NCI-H1694 (cell line): ENCODE measurements around the gene CFB.
"Not testable (repeated sequence)": the region's sequence is repeated elsewhere in the genome, so short reads cannot be mapped to it uniquely, and the experiment has no call there.

ENCODE experiments used
- DNase-seq: peaks from one replicate; lab custom pipeline; 2025; lab: John Stamatoyannopoulos, UW

The CFB gene

DNA sequence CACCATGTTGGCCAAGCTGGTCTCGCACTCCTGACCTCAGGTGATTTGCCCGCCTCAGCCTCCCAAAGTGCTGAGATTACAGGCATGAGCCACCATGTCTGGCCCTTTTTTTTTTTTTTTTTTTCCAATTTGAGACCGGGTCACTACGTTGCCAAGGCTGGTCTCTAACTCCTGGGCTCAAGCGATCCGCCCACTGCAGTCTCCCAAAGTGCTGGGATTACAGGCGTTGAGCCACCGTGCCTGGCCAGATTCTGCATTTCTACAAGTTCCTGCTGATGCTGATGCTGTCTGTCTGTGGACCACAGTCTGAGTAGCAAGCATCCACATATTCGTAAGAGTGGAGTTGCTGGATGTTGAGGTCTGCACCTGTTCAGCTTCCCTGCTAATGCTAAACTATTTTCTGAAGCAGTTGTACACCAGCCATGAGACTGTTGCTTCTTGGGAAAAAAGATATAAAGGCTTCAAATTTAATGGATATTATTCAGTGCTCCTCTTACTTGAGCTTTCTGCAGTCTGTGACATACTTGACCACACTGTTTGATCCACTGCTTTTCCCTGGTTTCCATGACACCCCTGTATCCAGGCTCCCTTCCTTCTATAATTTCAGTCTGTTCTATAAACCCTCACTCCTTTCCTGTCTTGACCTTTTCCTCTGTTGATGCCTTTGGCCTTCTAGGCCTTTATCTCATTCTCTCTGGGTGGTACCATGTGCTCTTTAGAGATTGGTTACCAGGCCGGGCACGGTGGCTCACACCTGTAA lies 33.9 kb upstream of the CFB start:
- no peak for DNase-seq

- DNase-seq, result no peak
These were observed 30.5 kb upstream of the CFB start for GRCh38 chr6:31915351-31915750.

DNA sequence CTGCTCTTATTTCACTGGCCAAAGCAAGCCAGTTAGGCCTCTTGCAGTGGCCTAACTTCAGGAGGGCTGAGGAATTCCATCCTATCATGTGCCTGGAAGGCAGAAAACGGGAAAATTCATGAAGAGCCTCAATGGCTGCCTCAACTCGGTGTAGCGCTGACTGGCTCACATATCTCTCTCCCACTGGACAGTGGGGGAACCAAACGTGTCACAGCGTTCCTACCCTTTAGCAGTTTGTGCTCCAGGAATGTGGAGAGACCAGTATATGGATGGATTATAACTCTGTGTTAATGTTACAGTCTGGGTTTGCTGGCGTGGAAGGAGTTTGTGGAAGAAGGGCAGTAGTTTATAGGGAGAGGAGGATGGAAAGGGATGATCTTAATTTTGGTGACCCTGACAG lies 30.1 kb upstream of the CFB start:
- no peak for DNase-seq

GRCh38 chr6:31918069-31918720 lies 27.7 kb upstream of the CFB start:
- no peak for DNase-seq

DNA sequence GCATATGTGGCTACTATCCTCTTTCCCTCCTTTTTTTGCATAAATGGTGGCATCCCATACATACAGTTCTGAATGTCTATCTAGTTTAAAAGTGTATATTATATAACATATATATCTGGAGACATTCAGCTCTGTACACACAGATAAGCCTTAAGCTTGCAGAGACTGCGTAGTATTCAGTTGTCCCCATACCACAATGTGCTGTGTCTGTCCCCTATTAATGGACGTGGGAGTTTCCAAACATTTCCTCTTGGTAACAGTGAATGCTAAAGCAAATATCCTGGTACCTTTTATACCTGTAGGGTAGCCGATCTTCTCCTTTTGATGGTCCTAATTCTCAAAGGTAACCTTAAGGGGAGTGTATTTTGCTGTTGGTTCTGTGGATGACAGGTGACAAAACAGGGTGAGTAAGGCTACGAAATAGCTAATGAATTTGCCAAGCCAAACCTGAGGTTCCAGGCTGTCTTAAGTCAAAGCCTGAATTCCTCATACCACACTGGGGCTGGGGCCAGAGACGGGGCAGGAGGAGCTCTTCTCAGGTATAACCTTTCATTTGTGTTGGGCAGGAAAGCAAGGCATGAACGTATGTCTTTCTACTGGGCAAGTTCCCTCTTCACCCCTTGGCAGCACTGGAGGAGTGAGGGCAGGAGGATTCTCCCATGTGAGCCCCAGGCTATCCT lies 26.1 kb upstream of the CFB start:
- DNase-seq, result no peak

DNA sequence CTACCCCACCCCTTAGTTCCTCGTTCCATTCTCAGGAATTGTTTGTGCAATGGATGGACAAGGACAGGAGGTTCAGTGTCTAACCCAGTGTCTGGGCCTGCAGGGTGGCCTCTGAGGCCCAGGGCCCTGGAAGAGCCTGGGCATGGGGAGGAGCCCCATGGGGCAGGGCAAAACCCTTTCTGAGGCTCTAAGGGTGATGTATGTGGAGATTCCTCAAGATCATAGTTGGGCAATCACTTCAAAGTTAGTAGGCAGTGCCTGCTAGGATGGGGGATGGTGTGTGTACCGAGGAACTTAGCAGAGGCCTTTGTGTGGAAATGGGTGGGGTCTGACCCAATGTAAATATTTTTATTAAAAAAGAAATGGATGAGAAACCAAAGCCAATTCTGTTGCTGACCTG lies 25.1 kb upstream of the CFB start:
- DNase-seq, result no peak

DNA sequence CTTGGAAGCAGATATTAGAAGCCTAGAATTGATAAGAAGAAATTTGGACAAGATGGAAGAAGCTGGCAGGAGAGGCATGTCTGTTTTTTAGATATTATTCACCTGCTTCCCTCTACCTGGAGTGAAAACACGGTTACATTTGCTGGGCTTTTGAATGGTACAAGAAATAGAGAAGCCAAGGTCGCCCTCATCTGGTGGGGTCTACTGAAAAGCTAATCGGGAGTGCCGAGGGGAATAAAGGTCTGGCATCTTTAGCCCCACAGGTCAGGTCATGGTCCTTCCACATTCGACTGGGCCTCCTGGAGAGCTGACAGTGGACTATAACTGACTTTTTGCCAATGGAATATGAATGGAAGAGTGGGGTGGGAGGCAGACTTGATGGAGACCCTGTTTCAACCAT lies 23.0 kb upstream of the CFB start:
- no peak for DNase-seq

- no peak for DNase-seq
These were observed 18.5 kb upstream of the CFB start, which contains the start of gene C2 for GRCh38 chr6:31927242-31927862. Gene C2, plus strand, starts transcription at chr6:31927717. Its CDS starts 36 bp downstream, at chr6:31927753.

DNA sequence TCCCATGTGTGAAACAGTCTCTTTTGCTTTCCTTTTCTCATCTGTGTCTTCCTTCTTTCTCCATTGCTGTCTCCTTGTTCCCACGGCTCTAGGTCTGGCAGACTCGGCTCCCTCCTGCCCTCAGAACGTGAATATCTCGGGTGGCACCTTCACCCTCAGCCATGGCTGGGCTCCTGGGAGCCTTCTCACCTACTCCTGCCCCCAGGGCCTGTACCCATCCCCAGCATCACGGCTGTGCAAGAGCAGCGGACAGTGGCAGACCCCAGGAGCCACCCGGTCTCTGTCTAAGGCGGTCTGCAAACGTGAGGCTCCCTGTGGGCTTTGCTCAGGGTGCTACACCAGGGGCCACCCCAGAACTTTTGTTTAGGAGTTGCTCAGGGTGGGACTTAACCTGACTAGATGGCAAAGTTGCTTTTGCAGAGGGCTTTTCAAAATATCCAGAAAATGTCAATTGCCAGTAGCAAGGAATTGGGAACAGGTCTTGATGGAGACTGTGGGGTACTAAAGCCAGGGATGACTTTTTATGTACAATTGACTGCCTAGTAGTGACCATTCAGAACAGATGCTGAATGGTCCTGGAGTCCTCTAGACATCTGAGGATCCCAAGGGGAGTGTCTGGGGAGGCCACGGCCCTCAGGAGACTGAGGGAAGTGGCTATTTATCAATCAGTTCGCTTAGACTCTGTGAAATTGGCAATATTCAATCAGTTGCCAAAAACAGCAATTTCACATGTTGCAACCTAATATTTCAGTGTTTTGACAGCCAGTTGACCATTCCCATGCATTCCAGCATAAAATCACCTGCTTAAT lies 17.8 kb upstream of the CFB start:
- no peak for DNase-seq

GRCh38 chr6:31928672-31928939 lies 17.3 kb upstream of the CFB start:
- DNase-seq, result no peak

DNA sequence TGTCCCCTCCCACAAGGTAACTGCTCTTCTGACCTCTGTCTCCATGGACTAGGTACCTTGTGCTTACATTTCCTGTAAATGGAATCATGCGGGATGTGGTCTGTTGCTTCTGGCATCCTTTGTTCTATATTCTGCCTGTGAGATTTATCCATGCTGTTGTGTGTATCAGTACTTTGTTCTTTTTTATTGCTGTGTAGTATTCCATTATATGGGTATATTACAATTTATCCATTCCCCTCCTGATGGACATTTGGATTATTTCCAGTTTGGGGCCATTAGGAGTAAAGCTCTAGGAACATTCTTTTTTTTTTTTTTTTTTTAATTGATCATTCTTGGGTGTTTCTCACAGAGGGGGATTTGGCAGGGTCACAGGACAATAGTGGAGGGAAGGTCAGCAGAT lies 14.9 kb upstream of the CFB start:
- DNase-seq, result no peak

DNA sequence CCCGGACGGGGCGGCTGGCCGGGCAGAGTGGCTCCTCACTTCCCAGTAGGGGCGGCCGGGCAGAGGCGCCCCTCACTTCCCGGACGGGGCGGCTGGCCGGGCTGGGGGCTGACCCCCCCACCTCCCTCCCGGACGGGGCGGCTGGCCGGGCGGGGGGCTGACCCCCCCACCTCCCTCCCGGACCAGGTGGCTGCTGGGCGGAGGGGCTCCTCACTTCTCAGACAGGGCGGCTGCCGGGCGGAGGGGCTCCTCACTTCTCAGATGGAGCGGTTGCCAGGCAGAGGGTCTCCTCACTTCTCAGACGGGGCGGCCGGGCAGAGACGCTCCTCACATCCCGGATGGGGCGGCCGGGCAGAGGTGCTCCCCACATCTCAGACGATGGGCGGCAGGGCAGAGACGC lies 13.8 kb upstream of the CFB start:
- DNase-seq, result not testable (repeated sequence)

GRCh38 chr6:31933537-31933936 lies 12.4 kb upstream of the CFB start:
- DNase-seq, result no peak

- no peak for DNase-seq
These were observed 10.9 kb upstream of the CFB start for GRCh38 chr6:31935021-31935420.

DNA sequence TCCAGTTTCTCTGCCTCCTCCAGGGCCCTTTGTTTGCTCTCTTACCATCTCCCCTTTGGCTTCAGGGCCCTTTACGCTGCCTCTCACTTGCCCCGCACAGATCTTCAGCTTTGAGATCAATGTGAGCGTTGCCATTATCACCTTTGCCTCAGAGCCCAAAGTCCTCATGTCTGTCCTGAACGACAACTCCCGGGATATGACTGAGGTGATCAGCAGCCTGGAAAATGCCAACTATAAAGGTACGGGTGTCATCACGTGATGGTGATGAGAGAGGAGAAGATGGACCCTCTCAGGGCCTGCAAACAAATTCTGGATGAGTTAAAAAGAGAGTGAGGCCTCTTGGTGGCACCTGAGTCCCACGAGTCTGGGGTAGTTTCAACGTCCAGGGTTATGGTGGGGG lies 10.1 kb upstream of the CFB start:
- DNase-seq, result no peak

GRCh38 chr6:31940256-31940664 lies 5.6 kb upstream of the CFB start:
- no peak for DNase-seq

DNA sequence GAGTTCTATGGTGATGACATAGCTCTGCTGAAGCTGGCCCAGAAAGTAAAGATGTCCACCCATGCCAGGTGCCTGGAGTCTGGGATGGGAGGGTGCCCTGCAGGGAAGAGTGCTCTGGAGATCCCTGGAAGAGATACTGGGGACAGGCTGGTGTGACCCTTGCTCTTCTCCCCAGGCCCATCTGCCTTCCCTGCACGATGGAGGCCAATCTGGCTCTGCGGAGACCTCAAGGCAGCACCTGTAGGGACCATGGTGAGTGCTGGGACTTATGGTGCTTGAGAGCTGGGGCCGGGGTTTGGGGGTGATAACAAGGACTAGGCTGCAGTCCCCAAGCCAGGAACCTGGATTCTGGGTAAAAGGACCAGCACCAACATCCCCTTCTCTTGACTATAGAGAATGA lies 2.2 kb upstream of the CFB start:
- no peak for DNase-seq

DNA sequence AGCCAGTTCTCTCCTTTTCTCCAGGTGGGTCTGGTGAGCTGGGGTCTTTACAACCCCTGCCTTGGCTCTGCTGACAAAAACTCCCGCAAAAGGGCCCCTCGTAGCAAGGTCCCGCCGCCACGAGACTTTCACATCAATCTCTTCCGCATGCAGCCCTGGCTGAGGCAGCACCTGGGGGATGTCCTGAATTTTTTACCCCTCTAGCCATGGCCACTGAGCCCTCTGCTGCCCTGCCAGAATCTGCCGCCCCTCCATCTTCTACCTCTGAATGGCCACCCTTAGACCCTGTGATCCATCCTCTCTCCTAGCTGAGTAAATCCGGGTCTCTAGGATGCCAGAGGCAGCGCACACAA lies 765 bp upstream of the CFB start:
- DNase-seq, result no peak

GRCh38 chr6:31946370-31946885 lies 533 bp downstream of the CFB start:
- DNase-seq, result no peak

GRCh38 chr6:31947070-31947675 lies 1.3 kb downstream of the CFB start:
- no peak for DNase-seq

- DNase-seq, result no peak
These were observed 2.0 kb downstream of the CFB start for GRCh38 chr6:31947864-31948263.

GRCh38 chr6:31948306-31948705 lies 2.4 kb downstream of the CFB start:
- DNase-seq, result no peak
